Measurements from ENCODE around the gene DUOXA2.

DNA sequence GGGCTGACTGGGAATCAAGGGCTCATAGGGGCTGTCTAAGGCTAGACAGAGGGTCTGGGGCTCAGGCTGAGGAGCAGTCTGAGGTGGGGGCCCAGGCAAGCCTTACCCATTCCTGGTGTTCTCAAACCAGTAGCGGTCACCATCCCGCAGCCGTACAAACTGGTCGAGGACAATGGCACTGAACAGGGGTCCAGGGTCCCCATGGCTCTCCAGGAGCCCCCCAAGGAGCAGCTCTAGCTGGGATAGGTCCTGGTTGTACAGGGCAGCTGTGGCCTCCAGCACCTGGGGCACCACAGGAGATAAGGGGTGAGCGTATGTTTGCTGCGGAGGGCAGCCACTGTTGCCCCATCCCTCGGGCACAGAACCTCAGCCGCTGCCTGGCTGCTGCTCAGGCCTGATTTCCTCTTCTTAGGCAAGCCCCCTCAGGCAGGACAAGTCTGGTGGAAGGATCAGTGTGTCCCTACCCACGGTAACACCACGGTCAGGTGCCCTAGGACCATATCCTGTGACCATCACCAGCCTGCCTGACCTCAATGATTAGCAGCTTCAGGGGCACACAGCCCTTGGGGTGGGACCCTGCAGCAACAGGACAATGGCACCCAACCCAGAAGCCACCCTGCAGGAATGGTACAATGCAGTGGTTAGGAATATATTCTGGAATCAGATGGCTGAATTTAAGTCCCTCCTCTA, 6.0 kb upstream of the DUOXA2 start:
- TF ChIP-seq, protein P1, sequence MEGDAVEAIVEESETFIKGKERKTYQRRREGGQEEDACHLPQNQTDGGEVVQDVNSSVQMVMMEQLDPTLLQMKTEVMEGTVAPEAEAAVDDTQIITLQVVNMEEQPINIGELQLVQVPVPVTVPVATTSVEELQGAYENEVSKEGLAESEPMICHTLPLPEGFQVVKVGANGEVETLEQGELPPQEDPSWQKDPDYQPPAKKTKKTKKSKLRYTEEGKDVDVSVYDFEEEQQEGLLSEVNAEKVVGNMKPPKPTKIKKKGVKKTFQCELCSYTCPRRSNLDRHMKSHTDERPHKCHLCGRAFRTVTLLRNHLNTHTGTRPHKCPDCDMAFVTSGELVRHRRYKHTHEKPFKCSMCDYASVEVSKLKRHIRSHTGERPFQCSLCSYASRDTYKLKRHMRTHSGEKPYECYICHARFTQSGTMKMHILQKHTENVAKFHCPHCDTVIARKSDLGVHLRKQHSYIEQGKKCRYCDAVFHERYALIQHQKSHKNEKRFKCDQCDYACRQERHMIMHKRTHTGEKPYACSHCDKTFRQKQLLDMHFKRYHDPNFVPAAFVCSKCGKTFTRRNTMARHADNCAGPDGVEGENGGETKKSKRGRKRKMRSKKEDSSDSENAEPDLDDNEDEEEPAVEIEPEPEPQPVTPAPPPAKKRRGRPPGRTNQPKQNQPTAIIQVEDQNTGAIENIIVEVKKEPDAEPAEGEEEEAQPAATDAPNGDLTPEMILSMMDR (conservative IDR thresholded peaks at IDR 0.05 in 1 of 2, IDR thresholded peaks at IDR 0.05 in 1 of 2; ENCODE audit: extremely low read depth in 1 of 2, insufficient read depth in 1 of 2, low read depth in 1 of 2, low read length in 2 of 2): no peak
- no peak for TF ChIP-seq EZH2 (IDR thresholded peaks at IDR 0.05; ENCODE audit: borderline replicate concordance, low read length)

All from mammary epithelial cell (primary cell).